DOHH2 (cell line): ENCODE data around the gene RAD23A.

Experiments used
- EZH2phosphoT487 ChIP-seq: fragments of 200-600 bp; sonication (generic); IDR thresholded peaks from 2 replicates; pipeline ENCODE4 v1.6.1; 2017; ENCODE audit warnings: borderline replicate concordance, mild to moderate bottlenecking, antibody characterized with exemption, low read length, moderate library complexity, mixed read lengths
- TF ChIP-seq, protein P1 (sequence below): fragments of 200-600 bp; sonication (generic); IDR thresholded peaks from one replicate; pipeline ENCODE4 v1.5.1; 2014; ENCODE audit warnings: antibody characterized with exemption, mild to moderate bottlenecking, low read depth, low read length; ENCODE audit not compliant: poor library complexity, severe bottlenecking

DNA sequence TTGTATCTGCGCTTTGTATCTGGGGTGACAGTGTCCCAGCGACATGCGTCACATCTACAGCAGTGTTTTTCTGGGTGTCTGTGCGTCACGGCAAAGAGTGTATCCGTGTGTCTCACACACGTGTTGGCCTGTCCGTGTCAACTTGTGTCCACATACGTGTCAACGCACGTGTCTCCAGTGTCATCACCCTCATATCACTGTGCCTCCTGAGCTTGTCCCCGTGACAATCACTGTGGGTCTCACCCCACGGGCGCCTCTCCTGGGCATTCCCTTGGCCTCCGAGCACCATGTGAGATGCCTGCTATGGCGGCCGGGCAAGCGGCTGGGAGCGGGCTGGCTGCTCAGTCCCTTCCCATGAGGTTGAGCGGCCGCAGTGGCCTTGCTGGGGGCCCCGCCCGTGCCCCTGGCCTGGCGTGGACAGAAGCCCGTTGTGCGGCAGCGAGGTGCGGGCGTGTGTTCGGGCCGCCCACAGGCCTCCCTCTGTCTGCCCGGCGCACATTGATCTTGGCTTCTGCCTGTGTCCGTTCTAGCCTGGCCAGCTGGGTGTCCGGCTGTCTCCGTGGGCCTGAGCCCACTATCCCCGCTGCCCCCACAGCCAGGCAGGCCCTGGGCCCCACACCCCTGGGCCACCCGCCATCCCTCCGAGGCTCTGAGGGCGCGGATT, 56.0 kb downstream of the RAD23A start:
- TF ChIP-seq, protein P1, sequence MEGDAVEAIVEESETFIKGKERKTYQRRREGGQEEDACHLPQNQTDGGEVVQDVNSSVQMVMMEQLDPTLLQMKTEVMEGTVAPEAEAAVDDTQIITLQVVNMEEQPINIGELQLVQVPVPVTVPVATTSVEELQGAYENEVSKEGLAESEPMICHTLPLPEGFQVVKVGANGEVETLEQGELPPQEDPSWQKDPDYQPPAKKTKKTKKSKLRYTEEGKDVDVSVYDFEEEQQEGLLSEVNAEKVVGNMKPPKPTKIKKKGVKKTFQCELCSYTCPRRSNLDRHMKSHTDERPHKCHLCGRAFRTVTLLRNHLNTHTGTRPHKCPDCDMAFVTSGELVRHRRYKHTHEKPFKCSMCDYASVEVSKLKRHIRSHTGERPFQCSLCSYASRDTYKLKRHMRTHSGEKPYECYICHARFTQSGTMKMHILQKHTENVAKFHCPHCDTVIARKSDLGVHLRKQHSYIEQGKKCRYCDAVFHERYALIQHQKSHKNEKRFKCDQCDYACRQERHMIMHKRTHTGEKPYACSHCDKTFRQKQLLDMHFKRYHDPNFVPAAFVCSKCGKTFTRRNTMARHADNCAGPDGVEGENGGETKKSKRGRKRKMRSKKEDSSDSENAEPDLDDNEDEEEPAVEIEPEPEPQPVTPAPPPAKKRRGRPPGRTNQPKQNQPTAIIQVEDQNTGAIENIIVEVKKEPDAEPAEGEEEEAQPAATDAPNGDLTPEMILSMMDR: no peak
- no peak for TF ChIP-seq EZH2phosphoT487
